OCI-M2 (cell line): ENCODE measurements around the gene STUB1.

Source experiments
- DNase-seq: peaks from one replicate; lab custom pipeline; 2025; ENCODE audit not compliant: unreplicated experiment; lab: John Stamatoyannopoulos, UW

Gene STUB1

DNA sequence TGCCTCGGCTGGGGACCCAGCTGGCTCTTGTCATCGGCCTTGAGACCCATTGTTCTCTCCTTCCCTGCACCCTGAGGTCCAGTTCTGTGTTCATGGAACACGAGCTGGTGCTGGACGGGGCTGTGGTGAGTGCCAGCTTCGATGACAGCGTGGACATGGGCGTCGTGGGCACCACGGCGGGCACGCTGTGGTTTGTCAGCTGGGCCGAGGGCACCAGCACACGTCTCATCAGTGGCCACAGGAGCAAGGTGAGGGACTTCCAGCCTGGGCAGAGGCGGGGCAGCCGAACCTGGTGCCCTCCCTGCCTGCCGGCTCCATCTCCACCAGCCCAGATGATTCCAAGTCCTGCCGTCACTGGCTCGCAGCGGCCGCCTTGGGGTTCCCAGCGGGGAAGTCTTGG, 17.6 kb upstream of the STUB1 start:
- DNase-seq, result no peak

DNA sequence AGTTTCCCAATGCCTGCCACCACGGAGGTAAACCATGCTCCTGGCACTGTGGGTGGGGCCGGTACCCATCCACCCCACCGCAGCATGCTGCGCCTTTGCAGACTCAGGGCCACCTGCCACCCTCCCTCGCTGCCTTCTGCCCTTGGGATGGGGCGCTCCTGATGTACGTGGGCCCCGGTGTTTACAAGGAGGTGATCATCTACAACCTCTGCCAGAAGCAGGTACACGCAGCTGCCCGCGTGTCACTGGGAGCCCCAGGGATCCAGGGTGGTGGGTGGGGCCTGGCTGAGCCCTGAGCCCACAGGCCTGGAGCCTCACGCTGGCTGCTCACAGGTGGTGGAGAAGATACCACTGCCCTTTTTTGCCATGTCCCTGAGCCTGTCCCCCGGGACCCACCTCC, 13.6 kb upstream of the STUB1 start:
- no peak for DNase-seq

DNA sequence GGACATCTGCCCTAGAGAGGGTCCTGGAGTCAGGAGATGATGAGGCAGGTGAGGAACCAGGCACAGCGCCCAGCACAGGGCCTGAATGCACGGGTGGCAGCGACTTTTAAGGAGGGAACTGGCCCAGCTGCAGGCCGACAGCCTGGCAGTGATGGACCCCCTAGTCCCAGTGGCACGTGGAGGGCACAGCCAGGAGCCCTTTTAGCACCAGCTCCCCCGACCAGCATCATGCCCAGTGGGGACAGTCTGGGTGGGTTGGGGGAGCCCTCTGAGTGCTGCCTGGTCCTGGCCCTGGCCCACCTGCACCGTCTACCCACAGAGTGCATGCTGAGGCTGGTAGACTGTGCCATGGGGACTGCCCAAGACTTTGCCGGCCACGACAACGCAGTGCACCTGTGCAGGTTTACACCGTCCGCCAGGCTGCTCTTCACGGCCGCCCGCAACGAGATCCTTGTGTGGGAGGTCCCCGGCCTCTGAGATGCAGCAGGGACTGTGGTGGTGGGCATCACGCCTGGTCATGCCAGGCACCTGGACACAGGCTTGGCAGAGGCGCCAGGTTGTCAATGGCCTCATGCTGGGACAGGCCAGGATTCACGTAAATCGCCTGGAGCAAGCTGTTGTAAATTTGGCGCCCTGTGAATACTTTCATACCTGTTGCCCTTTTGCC, 13.0 kb upstream of the STUB1 start:
- no peak for DNase-seq

DNA sequence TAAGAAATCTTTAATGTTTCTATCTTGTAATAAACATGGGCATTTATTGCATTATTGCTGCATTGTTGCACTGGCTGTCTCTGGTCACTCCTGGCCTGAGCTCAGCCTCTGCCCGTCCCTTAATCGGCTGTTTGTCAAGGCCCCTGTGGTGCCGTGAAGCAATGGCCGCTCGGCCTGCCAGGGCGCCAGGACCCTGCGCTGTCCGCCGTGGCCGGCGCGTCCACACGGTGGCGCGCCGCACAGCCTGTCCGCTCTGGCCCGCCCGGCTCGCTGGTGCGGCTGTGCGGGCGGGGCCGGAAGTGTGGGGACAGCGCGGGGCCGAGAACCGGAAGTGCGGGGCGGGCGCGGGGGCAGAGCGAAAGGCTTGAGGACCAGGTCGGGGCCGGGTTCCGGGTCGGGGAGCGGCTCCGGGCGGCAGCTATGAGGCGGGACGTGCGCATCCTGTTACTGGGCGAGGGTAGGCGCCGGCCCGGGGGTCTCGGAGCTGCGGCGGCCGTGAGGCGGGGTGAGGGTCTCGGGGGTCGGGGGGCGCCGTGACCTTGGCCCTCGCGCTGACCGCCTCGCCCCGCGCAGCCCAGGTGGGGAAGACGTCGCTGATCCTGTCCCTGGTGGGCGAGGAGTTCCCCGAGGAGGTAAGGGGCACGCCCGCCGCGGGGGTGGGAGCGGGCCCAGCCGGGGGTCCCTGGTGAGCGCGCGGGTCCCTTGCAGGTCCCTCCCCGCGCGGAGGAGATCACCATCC, 12.3 kb upstream of the STUB1 start, which contains the start of gene RHOT2:
RHOT2 (plus strand) TSS at position 353 of the 739 bp plus-strand sequence; CDS start at position 421, 68 bp downstream.
- DNase-seq, result peak; percentile 27

DNA sequence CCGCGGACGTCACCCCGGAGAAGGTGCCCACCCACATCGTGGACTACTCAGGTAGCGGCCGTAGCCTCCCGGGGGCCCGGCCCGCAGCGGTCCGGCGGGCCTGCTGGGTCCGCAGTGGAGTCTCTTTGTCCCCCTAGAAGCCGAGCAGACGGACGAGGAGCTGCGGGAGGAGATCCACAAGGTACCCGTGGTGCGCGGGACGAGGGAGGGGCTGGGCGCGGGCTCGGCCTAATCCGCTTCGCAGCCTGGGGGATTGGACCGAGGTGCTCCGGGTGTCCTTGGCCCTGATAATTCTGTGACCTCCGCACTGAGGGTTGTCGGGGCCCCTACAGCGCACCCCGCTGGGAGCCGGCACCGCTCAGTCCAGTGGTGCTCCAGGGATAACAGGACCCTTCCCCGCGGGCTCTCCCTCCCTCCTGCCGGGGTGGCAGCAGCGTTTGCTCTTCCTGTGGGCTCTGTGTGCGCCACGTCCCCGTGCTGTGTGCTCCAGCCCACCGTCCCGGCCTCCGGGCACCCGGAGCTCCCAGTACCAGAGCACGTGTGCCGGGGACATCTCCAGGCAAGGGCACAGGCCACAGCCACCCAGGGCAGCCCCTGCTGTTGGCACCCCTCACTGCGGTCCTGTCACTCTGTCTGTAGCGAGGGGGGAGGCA, 11.6 kb upstream of the STUB1 start:
- DNase-seq, result no peak

DNA sequence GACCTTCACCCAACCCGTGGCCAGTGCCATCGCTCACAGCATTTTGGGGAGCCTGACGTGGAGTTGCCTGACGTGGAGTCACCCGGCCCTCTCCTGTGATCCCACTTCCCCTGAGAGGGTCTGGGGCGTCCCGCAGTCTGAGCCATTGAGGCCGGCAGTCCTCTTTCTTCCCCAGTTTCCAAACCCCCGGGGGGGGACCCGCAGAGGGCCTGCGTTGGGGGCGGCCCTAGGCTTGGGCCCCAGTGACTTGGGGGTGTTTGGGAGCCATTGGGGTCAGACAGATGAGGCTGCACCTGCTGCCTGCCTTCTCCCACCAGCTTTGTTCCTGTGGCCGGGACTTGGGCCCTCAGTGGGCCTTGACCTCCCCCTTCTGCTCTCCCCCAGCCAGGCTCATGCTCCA, 10.5 kb upstream of the STUB1 start:
- no peak for DNase-seq

DNA sequence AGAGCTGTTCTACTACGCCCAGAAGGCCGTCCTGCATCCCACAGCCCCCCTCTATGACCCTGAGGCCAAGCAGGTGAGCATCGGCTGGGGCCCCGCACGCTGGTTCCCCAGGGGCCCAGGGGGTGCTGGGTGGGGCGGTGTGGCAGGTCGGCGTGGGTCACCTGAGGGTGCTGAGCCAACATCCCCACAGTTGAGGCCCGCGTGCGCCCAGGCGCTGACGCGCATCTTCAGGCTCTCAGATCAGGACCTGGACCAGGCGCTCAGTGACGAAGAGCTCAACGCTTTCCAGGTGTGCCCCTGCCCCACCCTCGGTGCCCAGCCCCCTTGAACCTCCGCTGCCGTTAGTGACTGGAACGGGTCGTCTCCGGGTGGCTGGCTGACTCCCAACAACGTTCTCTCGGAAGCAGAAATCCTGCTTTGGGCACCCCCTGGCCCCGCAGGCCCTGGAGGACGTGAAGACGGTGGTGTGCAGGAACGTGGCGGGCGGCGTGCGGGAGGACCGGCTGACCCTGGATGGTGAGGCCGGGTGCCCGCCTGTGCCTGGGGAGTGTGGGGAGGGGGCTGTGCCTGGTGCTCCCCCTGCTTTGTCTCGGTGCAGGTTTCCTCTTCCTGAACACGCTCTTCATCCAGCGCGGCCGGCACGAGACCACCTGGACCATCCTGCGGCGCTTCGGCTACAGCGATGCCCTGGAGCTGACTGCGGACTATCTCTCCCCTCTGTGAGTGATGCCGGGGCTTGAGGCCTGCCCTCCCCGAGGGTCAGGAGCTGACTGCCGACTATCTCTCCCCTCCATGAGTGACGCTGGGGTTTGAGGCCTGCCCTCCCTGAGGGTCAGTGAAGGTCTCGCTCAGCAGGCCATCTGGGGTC, 9.5 kb upstream of the STUB1 start:
- DNase-seq, result no peak

DNA sequence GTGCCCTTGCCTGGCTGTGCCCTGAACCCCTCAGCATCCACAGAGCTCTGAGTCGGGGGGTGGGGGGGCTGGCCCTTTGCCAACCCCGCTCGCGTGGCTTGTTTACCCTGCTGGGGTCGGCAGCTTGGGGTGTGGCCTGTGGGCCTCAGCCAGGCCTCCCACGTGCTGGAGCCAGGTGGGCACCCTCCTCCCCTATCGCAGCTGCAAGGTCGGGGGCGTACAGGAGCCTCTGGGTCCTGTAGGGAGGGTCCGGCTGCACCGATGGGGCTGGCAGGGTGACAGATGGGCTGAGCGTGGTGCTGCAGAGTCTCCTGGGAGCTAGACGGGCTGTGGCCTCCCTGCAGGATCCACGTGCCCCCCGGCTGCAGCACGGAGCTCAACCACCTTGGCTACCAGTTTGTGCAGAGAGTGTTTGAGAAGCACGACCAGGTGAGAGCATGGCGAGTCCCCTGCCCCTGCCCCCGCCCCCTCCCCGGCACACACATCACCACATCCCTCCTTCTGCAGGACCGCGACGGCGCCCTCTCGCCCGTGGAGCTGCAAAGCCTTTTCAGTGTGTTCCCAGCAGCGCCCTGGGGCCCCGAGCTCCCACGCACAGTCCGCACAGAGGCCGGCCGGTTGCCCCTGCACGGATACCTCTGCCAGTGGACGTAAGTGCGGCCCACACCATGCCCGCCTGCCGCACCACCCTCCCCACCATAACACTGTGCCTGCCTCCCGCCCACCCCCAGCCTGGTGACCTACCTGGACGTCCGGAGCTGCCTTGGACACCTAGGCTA, 8.7 kb upstream of the STUB1 start:
- DNase-seq, result no peak

DNA sequence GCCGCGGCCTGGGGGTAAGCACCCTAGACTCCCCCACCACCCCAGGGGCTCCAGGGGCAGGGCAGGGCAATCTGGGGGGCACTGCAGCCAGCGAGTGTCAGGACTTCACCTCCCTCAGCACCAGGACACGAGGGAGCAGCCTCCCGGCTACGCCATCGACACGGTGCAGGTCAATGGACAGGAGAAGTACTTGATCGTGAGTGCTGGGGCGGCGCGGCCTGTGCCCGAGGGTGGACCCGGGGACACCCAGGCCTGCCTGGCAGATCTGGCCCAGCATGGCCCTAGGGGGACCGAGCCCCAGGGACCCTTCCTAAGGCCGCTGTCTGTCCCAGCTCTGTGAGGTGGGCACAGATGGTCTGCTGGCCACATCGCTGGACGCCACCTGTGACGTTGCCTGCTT, 7.8 kb upstream of the STUB1 start:
- DNase-seq, result no peak

DNA sequence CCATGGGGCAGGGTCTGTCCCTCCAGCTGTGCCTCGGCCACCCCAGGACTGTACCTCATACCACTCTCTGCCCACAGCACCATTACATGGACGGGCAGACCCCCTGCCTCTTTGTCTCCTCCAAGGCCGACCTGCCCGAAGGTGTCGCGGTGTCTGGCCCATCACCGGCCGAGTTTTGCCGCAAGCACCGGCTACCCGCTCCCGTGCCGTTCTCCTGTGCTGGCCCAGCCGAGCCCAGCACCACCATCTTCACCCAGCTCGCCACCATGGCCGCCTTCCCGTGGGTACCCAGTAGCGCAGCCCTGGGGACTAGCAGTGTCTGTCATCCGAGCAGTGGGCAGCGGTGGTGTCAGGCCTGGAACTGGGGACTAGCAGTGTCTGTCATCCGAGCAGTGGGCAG, 7.4 kb upstream of the STUB1 start:
- no peak for DNase-seq

DNA sequence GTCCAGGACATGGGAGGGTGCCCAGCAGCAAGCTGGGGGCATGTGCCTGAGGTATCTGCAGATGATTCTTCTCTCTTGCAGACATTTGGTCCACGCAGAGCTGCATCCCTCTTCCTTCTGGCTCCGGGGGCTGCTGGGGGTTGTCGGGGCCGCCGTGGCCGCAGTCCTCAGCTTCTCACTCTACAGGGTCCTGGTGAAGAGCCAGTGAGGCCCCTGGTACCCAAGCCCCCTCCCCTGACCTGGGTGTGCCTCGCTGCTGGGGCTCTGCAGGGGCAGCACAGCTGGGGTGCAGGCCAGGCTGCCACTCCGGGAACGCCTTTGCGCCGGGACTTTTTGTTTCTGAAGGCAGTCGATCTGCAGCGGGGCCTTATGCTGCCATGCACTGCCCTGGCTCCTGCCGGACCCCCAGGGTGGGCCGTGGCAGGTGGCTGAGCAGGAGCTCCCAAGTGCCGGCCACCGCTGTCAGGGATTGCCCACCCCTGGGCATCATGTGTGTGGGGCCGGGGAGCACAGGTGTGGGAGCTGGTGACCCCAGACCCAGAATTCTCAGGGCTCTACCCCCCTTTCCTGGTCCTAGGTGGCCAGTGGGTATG, 6.7 kb upstream of the STUB1 start:
- no peak for DNase-seq

DNA sequence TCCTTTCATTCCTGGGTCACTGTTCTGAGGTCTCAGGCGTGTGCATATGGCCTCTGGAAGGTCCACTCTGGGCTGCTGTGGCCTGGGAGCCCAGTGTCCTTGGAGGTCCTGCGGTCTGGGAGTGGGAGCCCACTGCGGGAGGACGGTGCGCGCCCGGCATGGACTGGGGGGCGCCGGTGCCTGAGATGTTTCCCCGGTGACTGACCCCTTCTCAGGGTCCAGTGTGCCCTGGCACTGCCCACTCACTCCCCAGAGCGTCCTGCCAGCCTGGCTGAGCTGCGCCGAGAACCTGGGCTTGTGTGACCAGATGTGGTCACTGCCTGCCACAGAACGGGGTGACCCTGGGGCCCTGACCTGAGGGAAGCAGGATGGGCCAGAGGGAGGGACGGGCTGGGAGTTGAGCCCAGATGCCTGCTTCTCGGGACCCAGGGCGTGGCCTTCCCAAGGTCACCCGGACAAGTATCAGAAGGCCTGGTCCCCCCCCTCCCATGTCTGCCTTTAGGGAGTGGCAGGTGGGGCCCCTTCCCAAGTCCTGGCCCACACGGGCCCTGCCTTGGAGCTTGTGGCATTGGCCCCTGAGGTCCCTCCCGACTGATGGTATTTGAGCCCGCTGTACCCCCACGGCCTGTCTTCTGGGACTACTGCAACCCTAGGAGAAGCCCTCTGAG, 5.9 kb upstream of the STUB1 start:
- no peak for DNase-seq

DNA sequence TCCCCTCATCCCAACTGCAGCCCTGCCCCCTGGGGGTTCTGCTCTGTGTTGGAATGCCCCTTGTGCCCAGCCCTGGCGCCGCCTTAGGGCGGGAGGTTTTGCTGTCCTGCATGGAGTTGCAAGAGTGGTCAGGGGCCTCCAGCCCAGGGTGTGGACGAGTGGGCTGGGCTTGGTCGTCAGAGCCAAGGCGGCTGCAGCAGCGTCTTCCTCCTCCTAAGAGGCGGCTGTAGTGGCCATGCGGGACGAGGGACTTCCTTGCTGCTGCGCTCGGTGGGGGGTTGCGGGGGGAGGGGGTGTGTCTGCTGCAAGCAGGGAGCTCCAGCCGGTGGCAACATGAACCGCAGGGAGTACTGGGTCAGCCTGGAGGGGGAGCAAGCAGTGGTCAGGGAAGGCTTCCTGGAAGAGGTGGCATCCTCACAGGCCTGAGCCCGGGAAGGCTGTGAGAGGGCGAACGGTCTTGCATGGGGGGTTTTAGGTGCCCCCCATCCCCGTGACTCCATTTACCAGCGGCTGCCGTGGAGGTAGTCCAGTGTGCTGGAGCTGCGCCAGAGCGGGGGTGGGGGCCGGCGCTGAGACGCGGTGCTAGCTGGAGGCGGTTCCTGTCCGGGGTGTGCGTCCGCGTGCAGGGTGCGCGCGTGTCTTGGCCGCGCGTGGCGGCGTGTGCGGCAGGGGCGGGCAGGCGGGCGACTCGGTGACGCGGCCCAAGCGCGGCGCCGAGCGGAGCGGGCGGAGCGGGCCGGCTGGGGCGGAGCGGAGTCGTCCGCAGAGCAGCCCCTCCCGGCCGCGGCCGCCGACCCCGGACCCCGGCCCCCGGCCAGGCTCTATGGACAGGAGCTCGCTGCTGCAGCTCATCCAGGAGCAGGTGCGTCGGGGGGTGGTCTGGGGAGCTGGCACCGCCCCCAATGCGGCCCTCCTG, 5.0 kb upstream of the STUB1 start, which contains the start of gene RHBDL1:
RHBDL1 (plus strand) TSS at position 704 of the 916 bp plus-strand sequence; CDS start at position 824, 120 bp downstream.
- DNase-seq, result no peak

DNA sequence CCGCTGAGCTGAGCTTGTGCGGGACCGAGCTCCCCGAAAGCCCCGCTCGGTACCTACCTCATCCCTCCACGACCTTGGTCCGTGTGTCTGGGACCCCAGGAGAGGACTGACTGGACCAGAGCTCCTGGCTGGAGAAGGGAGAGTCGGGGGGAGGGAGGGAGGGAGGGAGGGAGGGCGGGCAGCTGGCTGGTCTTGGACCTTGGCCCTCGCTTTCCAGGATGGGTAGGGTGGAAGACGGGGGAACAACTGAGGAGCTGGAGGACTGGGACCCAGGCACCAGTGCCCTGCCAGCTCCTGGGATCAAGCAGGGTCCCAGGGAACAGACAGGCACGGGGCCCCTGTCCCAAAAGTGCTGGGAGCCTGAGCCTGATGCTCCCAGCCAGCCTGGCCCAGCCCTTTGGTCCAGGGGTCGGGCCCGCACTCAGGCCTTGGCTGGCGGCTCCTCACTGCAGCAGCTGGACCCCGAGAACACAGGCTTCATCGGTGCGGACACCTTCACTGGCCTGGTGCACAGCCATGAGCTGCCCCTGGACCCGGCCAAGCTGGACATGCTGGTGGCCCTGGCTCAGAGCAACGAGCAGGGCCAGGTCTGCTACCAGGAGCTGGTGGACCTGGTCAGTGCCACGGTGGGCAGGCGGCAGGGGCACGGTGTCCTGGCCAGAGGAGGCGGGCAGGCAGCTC, 4.2 kb upstream of the STUB1 start:
- DNase-seq, result no peak

DNA sequence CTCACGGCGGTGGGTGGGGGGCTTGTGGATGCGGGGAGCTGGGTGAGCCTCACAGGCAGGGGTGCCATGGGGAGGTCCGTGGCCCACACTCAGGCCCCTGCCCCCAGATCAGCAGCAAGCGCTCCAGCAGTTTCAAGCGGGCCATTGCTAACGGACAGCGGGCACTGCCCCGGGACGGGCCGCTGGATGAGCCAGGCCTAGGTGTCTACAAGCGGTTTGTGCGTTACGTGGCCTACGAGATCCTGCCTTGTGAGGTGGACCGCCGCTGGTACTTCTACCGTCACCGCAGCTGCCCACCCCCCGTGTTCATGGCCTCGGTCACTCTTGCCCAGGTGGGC, 3.7 kb upstream of the STUB1 start:
- DNase-seq, result no peak

DNA sequence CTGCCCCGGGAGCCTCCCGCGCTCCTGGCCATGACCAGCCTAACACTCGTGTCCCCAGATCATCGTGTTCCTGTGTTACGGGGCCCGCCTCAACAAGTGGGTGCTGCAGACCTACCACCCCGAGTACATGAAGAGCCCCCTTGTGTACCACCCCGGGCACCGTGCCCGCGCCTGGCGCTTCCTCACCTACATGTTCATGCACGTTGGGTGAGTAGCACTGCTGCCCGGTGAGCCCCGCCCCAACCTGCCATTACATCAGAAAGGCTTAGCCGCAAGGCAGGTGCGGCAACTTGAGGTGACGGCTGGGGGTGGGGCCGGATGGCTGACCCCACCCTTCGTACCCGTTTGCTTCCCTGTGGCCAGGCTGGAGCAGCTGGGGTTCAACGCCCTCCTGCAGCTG, 3.3 kb upstream of the STUB1 start:
- DNase-seq, result no peak

DNA sequence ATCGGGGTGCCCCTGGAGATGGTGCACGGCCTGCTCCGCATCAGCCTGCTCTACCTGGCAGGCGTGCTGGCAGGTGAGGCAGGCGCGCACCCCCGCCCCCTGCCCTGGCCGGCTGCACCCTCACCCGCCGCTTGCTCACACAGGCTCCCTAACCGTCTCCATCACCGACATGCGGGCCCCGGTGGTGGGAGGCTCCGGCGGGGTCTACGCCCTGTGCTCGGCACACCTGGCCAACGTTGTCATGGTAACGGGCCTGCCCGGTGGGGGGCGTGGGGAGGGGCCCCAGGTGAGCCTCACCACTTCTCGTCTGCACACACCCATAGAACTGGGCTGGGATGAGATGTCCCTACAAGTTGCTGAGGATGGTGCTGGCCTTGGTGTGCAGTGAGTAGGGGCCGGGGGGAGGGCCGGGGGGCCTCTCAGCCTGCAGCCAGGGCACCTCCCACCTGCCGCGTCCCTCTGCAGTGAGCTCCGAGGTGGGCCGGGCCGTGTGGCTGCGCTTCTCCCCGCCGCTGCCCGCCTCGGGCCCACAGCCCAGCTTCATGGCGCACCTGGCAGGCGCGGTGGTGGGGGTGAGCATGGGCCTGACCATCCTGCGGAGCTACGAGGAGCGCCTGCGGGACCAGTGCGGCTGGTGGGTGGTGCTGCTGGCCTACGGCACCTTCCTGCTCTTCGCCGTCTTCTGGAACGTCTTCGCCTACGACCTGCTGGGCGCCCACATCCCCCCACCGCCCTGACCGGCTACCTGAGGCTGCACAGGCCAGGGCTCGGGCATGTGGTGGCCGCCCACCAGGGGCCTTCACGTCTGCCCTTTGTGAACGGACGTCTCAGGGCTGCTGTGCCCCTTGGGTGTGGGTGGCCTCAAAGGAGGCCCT, 2.7 kb upstream of the STUB1 start:
- DNase-seq, result no peak
